Gastroesophageal sphincter (tissue), 2 donors: Measurements from ENCODE around the gene GLCCI1.

Source experiments
- EP300 ChIP-seq: sonication (generic); formaldehyde crosslinking; IDR thresholded peaks from one replicate; pipeline ENCODE4 v1.6.1; 2017; ENCODE audit warnings: antibody characterized with exemption, mild to moderate bottlenecking
- POLR2AphosphoS5 ChIP-seq: sonication (generic); formaldehyde crosslinking; IDR thresholded peaks from one replicate; pipeline ENCODE4 v1.6.1; 2017; ENCODE audit warnings: antibody characterized with exemption

- TF ChIP-seq EP300 (no peak), POLR2AphosphoS5 (no peak)
Measured at GRCh38 chr7:8057566-8057965, 89.0 kb downstream of the GLCCI1 start.
